HFFc6 (cell line): ENCODE results near the gene TBX1. TPM values are rescaled to one million over a fixed set of nuclear protein-coding genes. Genes with fewer than 3 reads are reported as not detected.

Experiments used
- DNase-seq: peaks from one replicate; pipeline ENCODE4 v3.0.0-alpha.2; 2018
- H3K27ac Mint-ChIP-seq: 2 replicates; pipeline ENCODE4 v1.8.0; 2020; ENCODE audit warnings: mild to moderate bottlenecking, mixed read lengths
- H3K27me3 Mint-ChIP-seq: 2 replicates; pipeline ENCODE4 v1.8.0; 2021; ENCODE audit warnings: mild to moderate bottlenecking, moderate library complexity, mixed read lengths; ENCODE audit not compliant: insufficient read depth
- H3K36me3 Mint-ChIP-seq: 2 replicates; pipeline ENCODE4 v1.8.0; 2021; ENCODE audit warnings: low read depth, mixed read lengths
- H3K4me1 Mint-ChIP-seq: 2 replicates; pipeline ENCODE4 v1.8.0; 2020; ENCODE audit warnings: low read depth, mixed read lengths
- H3K4me3 Mint-ChIP-seq: 2 replicates; pipeline ENCODE4 v1.8.0; 2020; ENCODE audit warnings: mild to moderate bottlenecking, moderate library complexity, mixed read lengths
- H3K9me3 Mint-ChIP-seq: 2 replicates; pipeline ENCODE4 v1.8.0; 2020; ENCODE audit warnings: mild to moderate bottlenecking, mixed read lengths
- total RNA-seq, 6 experiments: library from RNA; stranded (reverse); fragmentation: NEBNext Ultra II Directional; extraction: Animal tissue kit (Norgen Biotek cat#: 25700); gene quantifications; 2 replicates in 1 of 6; 3 replicates in 5 of 6; pipeline ENCODE4 v1.2.3, GENCODE V29; 2021
- TF ChIP-seq, protein P1 (sequence below): fragments of 200-600 bp; sonication (generic); IDR thresholded peaks from 2 replicates; pipeline ENCODE4 v1.5.0; 2021; ENCODE audit warnings: antibody characterized with exemption, mild to moderate bottlenecking

The TBX1 gene
- total RNA-seq, 6 experiments from 2014 or later: 0.14 to 1.1 (median 0.73) TPM; not detected in 1

DNA sequence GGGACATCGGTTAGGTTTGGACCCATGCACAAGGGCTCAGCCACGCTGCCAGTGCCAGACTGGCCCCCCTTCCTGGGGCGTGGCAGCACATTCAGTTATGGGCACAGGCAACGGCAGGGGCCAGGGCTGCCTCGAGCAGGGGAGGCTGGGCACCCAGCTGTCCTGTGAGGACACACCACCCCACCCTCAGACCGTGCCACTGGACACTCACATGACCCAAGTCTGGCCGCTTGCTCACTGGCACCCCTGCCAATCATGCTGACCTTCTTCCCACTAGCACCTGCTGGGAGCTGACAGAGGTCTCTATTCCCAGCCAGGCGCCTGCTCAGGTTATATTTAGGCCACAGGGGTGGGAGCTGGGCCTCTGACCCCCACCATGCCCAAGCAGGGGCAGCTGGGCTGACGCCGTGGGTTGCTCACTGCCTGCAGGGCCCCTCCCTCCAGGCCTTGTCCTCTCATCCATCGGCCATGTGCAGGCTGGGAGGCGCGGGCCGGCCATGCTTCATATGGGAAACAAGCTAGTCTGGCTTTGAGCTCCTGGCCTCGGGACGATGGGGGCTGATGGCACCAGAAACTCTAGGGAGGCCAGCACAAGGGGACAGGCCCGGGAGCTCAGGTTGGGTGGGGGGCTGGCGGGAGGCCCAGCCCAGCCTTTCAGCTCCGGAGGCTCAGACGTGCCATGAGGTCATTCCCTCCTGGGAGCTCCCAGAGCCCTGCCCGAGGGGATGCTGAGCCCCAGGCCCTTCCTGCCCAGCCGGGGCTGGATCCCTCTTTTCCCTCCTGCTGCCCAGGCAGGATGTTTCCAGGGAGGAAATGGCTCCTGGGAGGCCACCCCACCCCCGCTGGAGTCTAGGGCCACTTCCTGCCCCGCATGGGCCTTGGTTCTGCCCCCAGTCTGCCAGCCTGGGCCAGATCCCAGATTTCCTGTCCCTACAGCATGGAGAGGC, 15.2 kb upstream of the TBX1 start:
- H3K4me1 Mint-ChIP-seq: peaks cover 6% of the 10 kb centered on the region; the same call in 1 of the 2 replicates
- no peaks in the 10 kb centered on the region for H3K36me3 Mint-ChIP-seq
- H3K27ac Mint-ChIP-seq: no peak overlapping the region
- TF ChIP-seq, protein P1, sequence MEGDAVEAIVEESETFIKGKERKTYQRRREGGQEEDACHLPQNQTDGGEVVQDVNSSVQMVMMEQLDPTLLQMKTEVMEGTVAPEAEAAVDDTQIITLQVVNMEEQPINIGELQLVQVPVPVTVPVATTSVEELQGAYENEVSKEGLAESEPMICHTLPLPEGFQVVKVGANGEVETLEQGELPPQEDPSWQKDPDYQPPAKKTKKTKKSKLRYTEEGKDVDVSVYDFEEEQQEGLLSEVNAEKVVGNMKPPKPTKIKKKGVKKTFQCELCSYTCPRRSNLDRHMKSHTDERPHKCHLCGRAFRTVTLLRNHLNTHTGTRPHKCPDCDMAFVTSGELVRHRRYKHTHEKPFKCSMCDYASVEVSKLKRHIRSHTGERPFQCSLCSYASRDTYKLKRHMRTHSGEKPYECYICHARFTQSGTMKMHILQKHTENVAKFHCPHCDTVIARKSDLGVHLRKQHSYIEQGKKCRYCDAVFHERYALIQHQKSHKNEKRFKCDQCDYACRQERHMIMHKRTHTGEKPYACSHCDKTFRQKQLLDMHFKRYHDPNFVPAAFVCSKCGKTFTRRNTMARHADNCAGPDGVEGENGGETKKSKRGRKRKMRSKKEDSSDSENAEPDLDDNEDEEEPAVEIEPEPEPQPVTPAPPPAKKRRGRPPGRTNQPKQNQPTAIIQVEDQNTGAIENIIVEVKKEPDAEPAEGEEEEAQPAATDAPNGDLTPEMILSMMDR: no peak
- H3K4me3 Mint-ChIP-seq: no peak overlapping the region
- peaks cover 5% of the 10 kb centered on the region for H3K27me3 Mint-ChIP-seq
- H3K9me3 Mint-ChIP-seq: no peaks in the 10 kb centered on the region
- no peak for DNase-seq

DNA sequence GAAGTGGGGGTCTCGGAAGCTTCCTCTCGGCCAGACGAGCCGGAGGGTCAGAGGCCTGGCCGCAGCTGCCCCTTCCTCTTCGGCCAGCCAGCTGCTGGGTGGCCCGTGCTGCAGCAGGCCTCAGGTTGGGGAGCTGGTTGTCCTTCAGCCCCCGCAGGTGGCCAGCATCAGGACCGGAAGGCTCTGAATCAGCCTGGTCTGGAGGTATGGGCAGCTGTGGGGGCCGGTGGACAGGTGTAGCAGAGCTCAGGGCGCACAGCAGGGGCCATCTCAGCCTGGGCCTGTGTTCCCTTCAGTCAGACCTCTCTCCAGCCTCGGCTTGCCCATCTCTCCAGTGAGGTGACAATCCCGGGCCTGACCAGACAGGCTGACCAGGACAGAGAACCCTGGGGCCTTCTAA, 13.9 kb upstream of the TBX1 start:
- Mint-ChIP-seq H3K27me3 (peaks cover 5% of the 10 kb centered on the region), H3K9me3 (no peaks in the 10 kb centered on the region), H3K27ac (no peak overlapping the region), H3K4me3 (no peak overlapping the region), H3K36me3 (no peaks in the 10 kb centered on the region), H3K4me1 (peaks cover 13% of the 10 kb centered on the region)
- TF ChIP-seq, protein P1: no peak
- no peak for DNase-seq

DNA sequence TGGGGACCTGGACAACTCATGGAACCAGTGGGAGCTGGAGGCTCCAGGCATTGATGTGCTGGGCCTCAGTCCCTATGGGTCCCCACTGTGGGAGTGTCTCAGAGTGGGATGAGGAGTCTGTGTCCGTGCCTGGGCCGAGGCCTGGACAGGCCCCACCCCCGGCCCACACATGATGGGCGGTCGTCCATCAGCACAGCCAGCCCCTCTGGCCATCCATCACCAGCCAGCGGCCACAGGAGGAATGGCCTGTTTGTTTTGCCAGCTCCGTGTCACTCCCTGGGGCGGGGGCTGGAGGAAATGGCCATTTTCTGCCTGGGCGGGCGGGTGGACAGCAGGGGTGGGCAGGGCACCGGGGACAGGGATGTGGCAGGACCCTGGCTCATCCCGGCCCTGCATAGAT, 13.0 kb upstream of the TBX1 start:
- Mint-ChIP-seq H3K36me3 (no peaks in the 10 kb centered on the region), H3K4me3 (no peak overlapping the region), H3K27ac (no peak overlapping the region), H3K9me3 (no peaks in the 10 kb centered on the region), H3K27me3 (peaks cover 4% of the 10 kb centered on the region), H3K4me1 (peaks cover 13% of the 10 kb centered on the region)
- TF ChIP-seq, protein P1: no peak
- no peak for DNase-seq

DNA sequence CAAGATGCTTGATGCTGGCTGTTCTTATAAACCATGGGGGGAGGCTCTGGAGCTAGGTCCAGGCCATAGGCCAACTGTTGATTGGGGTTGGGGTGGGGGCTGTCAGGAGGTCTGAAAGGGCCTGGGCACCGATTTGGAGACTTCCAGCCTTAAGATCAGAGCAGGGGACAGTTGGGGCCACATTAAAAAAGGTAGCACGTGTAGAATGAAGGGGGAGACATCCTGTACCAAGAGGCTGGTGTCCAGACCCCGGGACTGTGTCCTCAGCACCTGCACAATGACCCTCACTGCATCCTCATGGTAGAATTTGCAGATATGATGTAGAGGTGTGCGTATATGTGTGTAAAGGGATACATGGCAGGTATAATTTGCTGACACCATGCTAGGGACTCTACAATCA, 12.4 kb upstream of the TBX1 start:
- Mint-ChIP-seq H3K9me3 (no peaks in the 10 kb centered on the region), H3K27me3 (peaks cover 6% of the 10 kb centered on the region), H3K27ac (no peak overlapping the region), H3K36me3 (no peaks in the 10 kb centered on the region), H3K4me1 (peaks cover 13% of the 10 kb centered on the region), H3K4me3 (no peak overlapping the region)
- TF ChIP-seq, protein P1: no peak
- DNase-seq: no peak

DNA sequence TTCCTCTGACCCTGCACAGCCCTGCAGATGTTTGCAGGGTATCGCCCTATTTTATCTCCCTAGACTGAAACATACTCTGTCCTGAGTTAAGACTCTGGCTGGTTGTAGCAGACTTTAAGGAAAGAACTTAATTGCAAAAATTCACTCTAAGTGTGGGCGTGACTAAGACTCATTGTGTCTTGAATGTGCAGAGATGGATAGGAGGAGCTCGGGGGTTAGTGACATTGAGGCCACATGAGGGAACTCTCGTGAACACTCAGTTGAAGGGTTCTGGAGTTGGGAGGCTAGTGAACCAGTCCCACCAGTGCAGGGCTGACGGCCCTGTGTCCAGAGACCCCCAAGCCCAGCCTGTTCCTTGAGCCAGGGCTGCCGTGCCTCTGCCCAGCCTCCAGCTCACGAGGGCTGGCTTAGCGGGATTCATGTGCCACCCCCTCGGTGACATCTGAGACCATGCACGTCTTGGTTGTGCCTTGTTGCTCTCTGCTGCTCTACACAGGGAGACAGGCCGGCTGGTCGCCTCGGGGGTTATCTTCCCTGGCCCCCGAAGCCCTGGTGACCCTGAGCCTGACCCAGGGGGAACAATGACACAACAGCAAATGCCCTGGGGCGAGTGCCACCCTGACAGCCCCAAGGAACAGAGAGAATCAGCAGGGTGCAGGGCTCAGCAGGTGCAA, 11.4 kb upstream of the TBX1 start:
- Mint-ChIP-seq H3K36me3 (no peaks in the 10 kb centered on the region), H3K4me3 (no peak overlapping the region), H3K27me3 (peaks cover 15% of the 10 kb centered on the region), H3K9me3 (no peaks in the 10 kb centered on the region), H3K4me1 (peaks cover 13% of the 10 kb centered on the region), H3K27ac (no peak overlapping the region)
- TF ChIP-seq, protein P1: no peak
- no peak for DNase-seq
